Measurements from ENCODE around the gene CHRNA1. TPM values are rescaled to one million over a fixed set of nuclear protein-coding genes. Genes with fewer than 3 reads are reported as not detected.

CHRNA1 gene
- total and polyA plus RNA-seq, 4 donors: not detected

- WGBS: under 1% methylated on average over 4 of the region's 4 CpGs
- peak; percentile 69 for DNase-seq (ENCODE audit: low spot score)
- H3K27ac ChIP-seq (ENCODE audit: low read depth in 1 of 2, low read length in 2 of 2): no peak overlapping the region
- no peaks in the 10 kb centered on the region for H3K27me3 ChIP-seq (ENCODE audit: control insufficient read depth in 4 of 4, insufficient read depth in 4 of 4, low read length in 3 of 4)
- no peak overlapping the region for H3K4me3 ChIP-seq (ENCODE audit: low read depth in 1 of 3, low read length in 3 of 3)
- no peaks in the 10 kb centered on the region for H3K9me3 ChIP-seq (ENCODE audit: control insufficient read depth in 4 of 4, low read length in 3 of 4)
- H3K4me1 ChIP-seq (ENCODE audit: control insufficient read depth in 4 of 4, insufficient read depth in 4 of 4, low read length in 3 of 4): no peaks in the 10 kb centered on the region
- H3K9ac ChIP-seq (ENCODE audit: low read depth in 1 of 2, low read length in 2 of 2): no peak overlapping the region
- no peak for TF ChIP-seq FOXA1 (IDR thresholded peaks at IDR 0.05)
- no peak for TF ChIP-seq REST (IDR thresholded peaks at IDR 0.05)
- peak; percentile 73 for TF ChIP-seq CTCF (IDR thresholded peaks at IDR 0.05; ENCODE audit: low read depth, low read length, missing input control)
- peak; percentile 79 to 85 for TF ChIP-seq RAD21 (IDR thresholded peaks at IDR 0.05)
- TF ChIP-seq SP1 (IDR thresholded peaks at IDR 0.05): no peak
- no peaks in the 10 kb centered on the region for H3K36me3 ChIP-seq (ENCODE audit: control insufficient read depth in 4 of 4, insufficient read depth in 3 of 4, low read depth in 1 of 4, low read length in 3 of 4)
Measured at GRCh38 chr2:174748948-174749347, 15.3 kb downstream of the CHRNA1 start.

GRCh38 chr2:174745142-174745541, 19.1 kb downstream of the CHRNA1 start:
- no peak overlapping the region for H3K4me3 ChIP-seq (ENCODE audit: low read depth in 1 of 3, low read length in 3 of 3)
- TF ChIP-seq TAF1 (conservative IDR thresholded peaks at IDR 0.05): no peak
- TF ChIP-seq REST (IDR thresholded peaks at IDR 0.05): no peak
- TF ChIP-seq EGR1 (IDR thresholded peaks at IDR 0.05; ENCODE audit: low read depth in 2 of 2): no peak
- TF ChIP-seq HNF4G (IDR thresholded peaks at IDR 0.05): no peak
- TF ChIP-seq YY1 (IDR thresholded peaks at IDR 0.05): no peak
- TF ChIP-seq, protein P1, sequence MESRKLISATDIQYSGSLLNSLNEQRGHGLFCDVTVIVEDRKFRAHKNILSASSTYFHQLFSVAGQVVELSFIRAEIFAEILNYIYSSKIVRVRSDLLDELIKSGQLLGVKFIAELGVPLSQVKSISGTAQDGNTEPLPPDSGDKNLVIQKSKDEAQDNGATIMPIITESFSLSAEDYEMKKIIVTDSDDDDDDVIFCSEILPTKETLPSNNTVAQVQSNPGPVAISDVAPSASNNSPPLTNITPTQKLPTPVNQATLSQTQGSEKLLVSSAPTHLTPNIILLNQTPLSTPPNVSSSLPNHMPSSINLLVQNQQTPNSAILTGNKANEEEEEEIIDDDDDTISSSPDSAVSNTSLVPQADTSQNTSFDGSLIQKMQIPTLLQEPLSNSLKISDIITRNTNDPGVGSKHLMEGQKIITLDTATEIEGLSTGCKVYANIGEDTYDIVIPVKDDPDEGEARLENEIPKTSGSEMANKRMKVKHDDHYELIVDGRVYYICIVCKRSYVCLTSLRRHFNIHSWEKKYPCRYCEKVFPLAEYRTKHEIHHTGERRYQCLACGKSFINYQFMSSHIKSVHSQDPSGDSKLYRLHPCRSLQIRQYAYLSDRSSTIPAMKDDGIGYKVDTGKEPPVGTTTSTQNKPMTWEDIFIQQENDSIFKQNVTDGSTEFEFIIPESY (IDR thresholded peaks at IDR 0.05): no peak
- no peak for TF ChIP-seq ATF3 (IDR thresholded peaks at IDR 0.05)
- TF ChIP-seq FOXA1 (IDR thresholded peaks at IDR 0.05): no peak
- no peak for TF ChIP-seq HNF4A (conservative IDR thresholded peaks at IDR 0.05)
- TF ChIP-seq RXRA (IDR thresholded peaks at IDR 0.05): no peak
- no peak for TF ChIP-seq SP1 (IDR thresholded peaks at IDR 0.05)
- no peak for TF ChIP-seq NR2F2 (IDR thresholded peaks at IDR 0.05)
- no peak for TF ChIP-seq JUND (IDR thresholded peaks at IDR 0.05)
- TF ChIP-seq, protein P2, sequence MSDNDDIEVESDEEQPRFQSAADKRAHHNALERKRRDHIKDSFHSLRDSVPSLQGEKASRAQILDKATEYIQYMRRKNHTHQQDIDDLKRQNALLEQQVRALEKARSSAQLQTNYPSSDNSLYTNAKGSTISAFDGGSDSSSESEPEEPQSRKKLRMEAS (IDR thresholded peaks at IDR 0.05): no peak
- no peak for TF ChIP-seq CTCF (IDR thresholded peaks at IDR 0.05; ENCODE audit: low read depth, low read length, missing input control)
- no peaks in the 10 kb centered on the region for H3K27me3 ChIP-seq (ENCODE audit: control insufficient read depth in 4 of 4, insufficient read depth in 4 of 4, low read length in 3 of 4)
- no peaks in the 10 kb centered on the region for H3K36me3 ChIP-seq (ENCODE audit: control insufficient read depth in 4 of 4, insufficient read depth in 3 of 4, low read depth in 1 of 4, low read length in 3 of 4)
- 86% methylated on average over 5 of the region's 5 CpGs for WGBS
- H3K4me1 ChIP-seq (ENCODE audit: control insufficient read depth in 4 of 4, insufficient read depth in 4 of 4, low read length in 3 of 4): no peaks in the 10 kb centered on the region
- no peak overlapping the region for H3K27ac ChIP-seq (ENCODE audit: low read depth in 1 of 2, low read length in 2 of 2)
- no peak for DNase-seq (ENCODE audit: low spot score)
- H3K9me3 ChIP-seq (ENCODE audit: control insufficient read depth in 4 of 4, low read length in 3 of 4): no peaks in the 10 kb centered on the region
- no peak overlapping the region for H3K9ac ChIP-seq (ENCODE audit: low read depth in 1 of 2, low read length in 2 of 2)
